ENCODE measurements around the gene MFSD12.

The MFSD12 gene

GRCh38 chr19:3554254-3555083 is 2.9 kb downstream of the MFSD12 start:
- H3K4me3 ChIP-seq (ENCODE audit: low read depth, low read length): no peak overlapping the region
- no peak for TF ChIP-seq CTCF (IDR thresholded peaks at IDR 0.05; ENCODE audit: control insufficient read depth, extremely low read depth, insufficient read depth)
- no peak for DNase-seq (ENCODE audit: low read depth)

- DNase-seq (ENCODE audit: low read depth): no peak
- H3K4me3 ChIP-seq (ENCODE audit: low read depth, low read length): no peak overlapping the region
- TF ChIP-seq CTCF (IDR thresholded peaks at IDR 0.05; ENCODE audit: control insufficient read depth, extremely low read depth, insufficient read depth): no peak
Measured at GRCh38 chr19:3551792-3552095, 5.6 kb downstream of the MFSD12 start.

- DNase-seq (ENCODE audit: low read depth): no peak
- H3K4me3 ChIP-seq (ENCODE audit: low read depth, low read length): no peak overlapping the region
- TF ChIP-seq CTCF (IDR thresholded peaks at IDR 0.05; ENCODE audit: control insufficient read depth, extremely low read depth, insufficient read depth): no peak
Measured at GRCh38 chr19:3550947-3551791, 6.2 kb downstream of the MFSD12 start.

- DNase-seq (ENCODE audit: low read depth): no peak
- no peak overlapping the region for H3K4me3 ChIP-seq (ENCODE audit: low read depth, low read length)
- no peak for TF ChIP-seq CTCF (IDR thresholded peaks at IDR 0.05; ENCODE audit: control insufficient read depth, extremely low read depth, insufficient read depth)
Measured at GRCh38 chr19:3549816-3550215, 7.6 kb downstream of the MFSD12 start.

GRCh38 chr19:3548606-3549005 is 8.8 kb downstream of the MFSD12 start:
- DNase-seq (ENCODE audit: low read depth): no peak
- H3K4me3 ChIP-seq (ENCODE audit: low read depth, low read length): no peak overlapping the region
- no peak for TF ChIP-seq CTCF (IDR thresholded peaks at IDR 0.05; ENCODE audit: control insufficient read depth, extremely low read depth, insufficient read depth)

GRCh38 chr19:3547767-3548282 is 9.6 kb downstream of the MFSD12 start:
- no peak overlapping the region for H3K4me3 ChIP-seq (ENCODE audit: low read depth, low read length)
- no peak for TF ChIP-seq CTCF (IDR thresholded peaks at IDR 0.05; ENCODE audit: control insufficient read depth, extremely low read depth, insufficient read depth)
- DNase-seq (ENCODE audit: low read depth): no peak

Measured in LNCaP clone FGC (cell line).